Stimulated activated naive CD8-positive, alpha-beta T cell treated with anti-CD3 and anti-CD28 coated beads, Interleukin-15, amount 100 ng/mL, for 72 hours (primary cell): ENCODE results near the gene GJD2.
A peak's percentile ranks its signal among the peaks of the same experiment; 100 is the strongest.

Source experiments
- ATAC-seq: fragments of 150-1000 bp; cut with Tn5 transposase; 2 replicates; pipeline ENCODE4 v1.10.0; 2021; ENCODE audit warnings: mild to moderate bottlenecking, moderate library complexity
- DNase-seq, 2 donors: peaks; one replicate each; pipeline ENCODE4 v3.0.0; 2021 to 2022
- H3K27ac Mint-ChIP-seq, 2 donors: one replicate each; pipeline ENCODE4 v1.8.0; 2022; ENCODE audit warnings: mild to moderate bottlenecking in 2 of 2, mixed read lengths in 2 of 2, moderate library complexity in 2 of 2
- H3K27me3 Mint-ChIP-seq: one replicate; pipeline ENCODE4 v1.8.0; 2022; ENCODE audit warnings: mixed read lengths
- H3K4me1 Mint-ChIP-seq: one replicate; pipeline ENCODE4 v1.8.0; 2022; ENCODE audit warnings: mild to moderate bottlenecking, mixed read lengths
- H3K4me3 Mint-ChIP-seq, 2 donors: one replicate each; pipeline ENCODE4 v1.8.0; 2022; ENCODE audit warnings: mild to moderate bottlenecking in 2 of 2, mixed read lengths in 2 of 2, moderate library complexity in 1 of 2
- H3K9me3 Mint-ChIP-seq, 2 donors: one replicate each; pipeline ENCODE4 v1.8.0; 2022; ENCODE audit warnings: mixed read lengths in 2 of 2

GJD2 gene

DNA sequence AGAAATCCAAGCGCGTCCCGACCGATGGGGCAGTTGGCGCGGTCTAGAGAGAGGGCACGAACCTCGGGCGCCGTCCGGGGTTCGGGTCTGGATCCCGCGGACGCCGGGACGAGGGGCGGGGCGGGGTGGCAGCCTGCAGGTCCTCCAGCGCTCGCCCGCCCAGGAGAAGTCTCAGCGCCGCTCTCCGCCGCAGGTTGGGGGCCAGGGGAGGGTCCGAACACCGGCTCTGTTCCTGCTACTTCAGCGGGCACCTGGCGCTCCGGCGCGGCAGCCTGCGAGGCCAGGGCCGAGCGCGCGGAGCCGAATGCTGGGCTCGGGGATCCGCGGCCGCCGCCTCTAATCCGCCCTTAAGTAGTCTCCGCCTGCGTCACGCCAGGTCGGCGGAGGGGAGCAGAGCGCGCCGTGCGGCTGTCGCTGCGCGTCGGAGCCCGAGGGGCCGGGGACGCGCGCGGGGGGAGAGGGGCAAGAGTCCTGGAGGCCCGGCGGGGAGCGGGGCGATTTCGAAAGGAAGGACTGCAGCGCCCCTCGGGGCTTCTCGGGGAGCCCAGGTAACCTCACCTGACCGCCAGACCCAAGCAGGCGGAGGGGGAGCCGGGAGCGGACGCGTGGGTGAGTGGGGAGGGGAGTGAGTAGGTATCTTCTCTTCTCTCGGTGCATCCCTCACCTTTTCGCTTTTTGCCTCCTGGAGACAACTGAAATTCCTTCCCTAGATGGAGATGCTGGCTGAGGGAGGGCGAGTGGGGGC, at the start of gene GJD2:
GJD2 (minus strand) TSS at position 325 of the 745 bp plus-strand sequence. CDS start 510 bp downstream, outside the sequence.
- Mint-ChIP-seq H3K9me3 (no peaks in the 10 kb centered on the region), H3K27ac (no peak within 1 kb of the TSS), H3K27me3 (peaks cover 89% of the 10 kb centered on the region), H3K4me1 (peaks cover 12% of the 10 kb centered on the region), H3K4me3 (peak within 1 kb of the TSS; percentile 7 to 43)
- no peak for DNase-seq
- peak; percentile 15 for ATAC-seq

DNA sequence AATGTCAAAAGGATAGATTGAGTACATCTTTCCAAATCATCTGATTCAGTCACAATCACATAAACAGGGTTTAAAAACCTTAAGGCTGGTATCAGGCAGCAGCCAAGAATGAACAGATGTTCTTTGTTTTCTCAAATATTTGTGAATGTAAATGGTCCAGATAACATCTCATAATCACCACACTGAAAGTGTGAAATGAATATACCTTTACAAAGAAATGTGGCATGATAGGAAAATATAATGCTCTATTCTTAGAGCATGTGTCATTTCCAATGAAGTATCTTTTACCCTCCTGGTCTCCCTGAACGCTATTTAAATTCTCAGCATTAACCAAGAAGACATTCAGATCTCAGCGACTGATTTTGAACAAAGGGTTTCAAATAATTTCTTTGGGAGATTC, 49.3 kb upstream of the GJD2 start:
- no peaks in the 10 kb centered on the region for H3K4me1 Mint-ChIP-seq
- ATAC-seq: no peak

DNA sequence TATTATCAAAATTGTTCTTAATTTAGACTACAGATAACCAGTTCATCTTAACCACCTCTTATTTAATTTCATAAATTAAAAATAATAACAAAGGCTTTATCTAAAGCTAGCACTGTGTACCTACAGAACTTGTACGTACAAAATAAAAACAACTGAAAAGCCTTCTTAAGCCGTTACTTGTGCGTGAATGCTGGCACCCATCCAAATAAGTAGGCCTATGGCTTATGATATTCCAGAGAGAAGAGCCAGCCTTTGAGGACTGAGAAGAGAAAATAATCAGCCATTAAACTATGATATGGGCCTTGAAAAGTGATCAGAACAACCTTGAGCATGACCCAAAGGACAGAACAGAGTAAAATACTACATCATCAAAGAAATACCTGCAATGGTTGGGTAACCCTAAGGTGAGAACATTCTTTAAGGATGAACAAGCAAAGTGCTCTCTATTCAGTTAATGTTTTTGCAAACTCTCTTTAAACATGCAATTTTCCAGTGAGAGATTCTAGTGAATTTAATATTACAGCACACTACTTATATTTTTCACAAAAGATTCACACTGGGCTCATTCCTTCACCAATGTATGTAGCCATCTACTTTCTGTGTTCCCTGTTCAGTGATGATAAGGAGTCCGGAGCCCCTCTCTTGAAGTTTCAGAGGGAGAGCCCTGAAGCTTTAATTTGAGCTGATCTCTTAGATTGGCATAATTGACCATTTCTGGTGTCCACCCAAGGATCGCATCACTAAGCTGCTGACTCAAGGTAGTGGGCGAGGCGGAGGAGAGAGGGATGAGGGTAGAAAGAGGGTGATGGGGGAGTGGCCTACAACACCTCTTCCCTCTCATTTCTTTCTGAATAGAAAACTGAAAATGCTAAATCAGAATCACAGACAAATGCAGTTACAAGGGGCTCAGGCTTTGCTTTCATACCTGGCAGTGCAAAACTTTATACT, 48.3 kb upstream of the GJD2 start:
- Mint-ChIP-seq H3K4me1 (no peaks in the 10 kb centered on the region), H3K9me3 (peaks cover 0 to 8% of the 10 kb centered on the region in 2 donors), H3K4me3 (no peak overlapping the region), H3K27ac (no peak overlapping the region), H3K27me3 (peaks cover 28% of the 10 kb centered on the region)
- DNase-seq (no peak), ATAC-seq (no peak)

More for the DNA sequence above, 49.3 kb upstream of the GJD2 start:
- no peak overlapping the region for H3K27ac Mint-ChIP-seq
- DNase-seq: no peak
- no peak overlapping the region for H3K4me3 Mint-ChIP-seq
- H3K9me3 Mint-ChIP-seq: peaks cover 0 to 8% of the 10 kb centered on the region in 2 donors
- H3K27me3 Mint-ChIP-seq: peaks cover 31% of the 10 kb centered on the region

DNA sequence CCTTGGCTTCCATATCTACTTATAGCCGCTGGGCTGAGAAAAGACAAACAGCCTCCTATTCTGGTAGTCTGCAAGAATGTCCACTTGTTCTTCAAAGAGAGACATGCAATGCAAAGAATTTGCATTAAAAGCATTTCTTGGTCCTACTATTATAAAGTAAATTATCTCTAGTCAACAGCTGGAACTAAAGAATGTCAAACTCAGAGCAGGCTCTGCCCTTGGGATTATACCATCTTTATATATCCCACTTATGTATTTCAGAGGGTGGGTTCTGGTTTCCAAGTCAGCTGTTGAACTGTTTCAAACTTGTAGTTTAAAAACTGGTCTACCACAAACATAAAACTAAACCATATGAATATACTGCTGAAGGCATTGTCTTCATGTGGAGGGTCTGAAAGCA, 47.6 kb upstream of the GJD2 start:
- H3K27ac Mint-ChIP-seq: no peak overlapping the region
- ATAC-seq (no peak), DNase-seq (no peak)
- H3K9me3 Mint-ChIP-seq: peaks cover 0 to 8% of the 10 kb centered on the region in 2 donors
- no peaks in the 10 kb centered on the region for H3K4me1 Mint-ChIP-seq
- no peak overlapping the region for H3K4me3 Mint-ChIP-seq
- H3K27me3 Mint-ChIP-seq: peaks cover 34% of the 10 kb centered on the region

DNA sequence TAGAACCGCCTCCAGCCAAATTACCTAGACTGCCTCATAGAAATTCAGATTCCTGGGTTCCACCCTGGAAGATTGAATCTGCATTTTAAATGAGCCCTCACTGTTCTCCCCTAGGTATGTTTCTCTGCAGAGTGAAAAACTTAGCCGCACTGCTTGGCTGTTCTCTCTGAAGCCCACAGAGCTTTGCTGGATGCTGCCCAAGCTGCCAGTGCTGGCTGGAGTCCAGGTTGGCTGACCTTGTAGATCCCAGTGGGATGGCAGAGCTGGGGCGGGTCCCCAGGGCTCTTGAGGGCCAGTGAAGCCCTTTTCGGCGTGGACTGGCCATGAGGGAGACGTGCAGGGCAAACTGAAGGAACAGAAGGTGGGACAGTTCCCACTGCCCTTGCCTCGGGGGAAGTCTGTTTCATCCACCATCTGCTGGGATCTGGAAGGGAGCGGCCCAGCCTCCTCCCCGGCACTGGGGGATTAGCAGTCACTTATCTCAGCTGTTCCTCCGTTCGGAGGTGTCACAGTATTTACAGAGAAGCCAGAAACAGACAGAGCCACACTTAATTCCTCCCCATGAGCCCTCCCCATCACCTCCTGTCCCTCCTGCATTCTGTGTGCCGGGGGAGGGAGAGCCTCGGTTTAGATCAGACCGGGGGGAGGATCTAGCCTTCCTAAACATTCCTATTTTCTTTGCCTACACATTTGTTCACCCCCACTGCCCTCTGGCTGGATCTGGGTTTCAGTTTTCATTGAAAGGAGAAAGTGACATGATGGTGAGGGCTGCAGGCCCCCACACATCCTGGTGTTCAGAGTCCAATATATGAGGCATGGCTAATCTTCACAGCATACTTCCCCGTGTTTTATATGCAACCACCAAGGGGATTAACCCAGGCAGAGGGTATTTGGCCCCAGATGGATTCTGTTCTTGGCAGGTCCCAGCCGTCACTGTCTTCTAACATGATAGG, 44.6 kb upstream of the GJD2 start:
- no peak overlapping the region for H3K4me3 Mint-ChIP-seq
- ATAC-seq (no peak), DNase-seq (no peak)
- H3K27me3 Mint-ChIP-seq: peaks cover 56% of the 10 kb centered on the region
- H3K9me3 Mint-ChIP-seq: no peaks in the 10 kb centered on the region
- peaks cover 9% of the 10 kb centered on the region for H3K4me1 Mint-ChIP-seq
- no peak overlapping the region for H3K27ac Mint-ChIP-seq

DNA sequence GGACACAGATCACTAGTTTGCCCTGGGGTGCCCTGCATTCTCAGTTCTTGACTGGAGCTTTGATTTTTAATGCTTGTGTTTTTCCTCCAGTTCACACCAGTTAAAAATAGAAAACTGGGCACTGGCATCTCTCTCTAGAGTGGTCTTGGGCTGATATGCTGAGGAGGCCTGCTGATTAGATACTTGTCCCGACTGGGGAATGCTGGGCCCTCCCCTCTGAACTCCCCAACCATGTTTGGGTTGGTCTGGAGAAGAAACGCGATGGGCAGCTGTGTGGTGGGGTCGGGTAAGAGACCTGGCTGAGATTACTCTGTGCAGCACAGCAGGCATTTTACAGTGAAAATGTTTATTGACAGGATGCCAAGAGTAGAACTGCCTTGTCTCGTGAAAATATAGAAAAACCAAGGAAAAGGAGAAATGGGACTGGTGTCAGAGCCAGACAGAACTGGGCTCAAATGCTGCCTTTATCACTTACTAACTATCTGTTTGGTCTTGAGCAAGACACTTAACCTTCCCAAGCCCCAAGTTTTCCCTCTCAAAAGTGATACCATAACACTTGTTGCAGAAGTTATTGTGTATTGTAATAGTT, 42.1 kb upstream of the GJD2 start:
- ATAC-seq (no peak), DNase-seq (no peak)
- Mint-ChIP-seq H3K4me1 (peaks cover 13% of the 10 kb centered on the region), H3K4me3 (no peak overlapping the region), H3K27ac (no peak overlapping the region), H3K9me3 (no peaks in the 10 kb centered on the region), H3K27me3 (peaks cover 73% of the 10 kb centered on the region)

DNA sequence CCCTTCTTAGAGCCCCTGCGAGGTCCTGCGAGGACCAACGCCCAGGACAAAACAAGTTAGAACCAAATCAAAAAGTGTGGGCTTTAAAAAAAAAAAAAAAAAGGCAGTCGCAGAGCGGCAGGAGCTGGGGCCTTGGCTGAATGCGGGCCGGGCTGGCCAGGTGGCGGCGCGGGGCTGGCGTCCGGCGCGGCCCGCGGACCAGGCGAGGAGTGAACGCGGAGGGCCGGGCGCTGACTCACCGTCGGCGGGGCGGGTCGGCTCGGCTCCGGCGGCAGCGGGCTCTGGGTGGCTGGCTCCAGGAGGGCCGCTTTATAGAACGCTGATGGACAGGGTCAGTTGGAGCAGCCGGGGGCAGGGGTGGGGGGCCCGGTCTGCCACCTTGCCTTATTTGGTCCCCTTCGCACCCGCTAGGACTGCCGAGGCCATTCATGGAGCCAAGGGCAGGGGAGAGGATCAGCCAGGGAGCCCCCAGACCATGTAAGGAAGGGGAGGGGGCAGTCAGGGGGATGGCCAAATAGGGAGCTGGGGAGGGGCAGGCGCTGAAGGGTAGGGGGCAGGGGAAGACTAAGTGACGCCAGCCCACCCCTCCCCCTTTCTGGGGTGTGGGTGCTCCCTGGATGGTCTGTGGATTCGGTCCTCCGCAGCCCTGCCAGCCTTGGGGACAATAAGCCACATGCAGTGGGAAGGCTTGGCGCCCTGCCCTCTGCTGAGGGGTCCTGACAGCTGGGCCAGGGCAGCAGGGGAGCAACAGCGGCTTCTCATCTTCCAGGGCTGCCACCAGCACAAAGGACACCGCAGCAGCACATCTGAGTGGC, 40.7 kb upstream of the GJD2 start, which contains the start of gene ACTC1:
ACTC1 (minus strand) TSS at position 283 of the 815 bp plus-strand sequence. CDS start 741 bp downstream, outside the sequence.
- Mint-ChIP-seq H3K4me1 (peaks cover 13% of the 10 kb centered on the region), H3K27me3 (peaks cover 86% of the 10 kb centered on the region), H3K9me3 (no peaks in the 10 kb centered on the region), H3K4me3 (no peak within 1 kb of the TSS), H3K27ac (no peak within 1 kb of the TSS)
- DNase-seq (no peak), ATAC-seq (peak; percentile 20)

DNA sequence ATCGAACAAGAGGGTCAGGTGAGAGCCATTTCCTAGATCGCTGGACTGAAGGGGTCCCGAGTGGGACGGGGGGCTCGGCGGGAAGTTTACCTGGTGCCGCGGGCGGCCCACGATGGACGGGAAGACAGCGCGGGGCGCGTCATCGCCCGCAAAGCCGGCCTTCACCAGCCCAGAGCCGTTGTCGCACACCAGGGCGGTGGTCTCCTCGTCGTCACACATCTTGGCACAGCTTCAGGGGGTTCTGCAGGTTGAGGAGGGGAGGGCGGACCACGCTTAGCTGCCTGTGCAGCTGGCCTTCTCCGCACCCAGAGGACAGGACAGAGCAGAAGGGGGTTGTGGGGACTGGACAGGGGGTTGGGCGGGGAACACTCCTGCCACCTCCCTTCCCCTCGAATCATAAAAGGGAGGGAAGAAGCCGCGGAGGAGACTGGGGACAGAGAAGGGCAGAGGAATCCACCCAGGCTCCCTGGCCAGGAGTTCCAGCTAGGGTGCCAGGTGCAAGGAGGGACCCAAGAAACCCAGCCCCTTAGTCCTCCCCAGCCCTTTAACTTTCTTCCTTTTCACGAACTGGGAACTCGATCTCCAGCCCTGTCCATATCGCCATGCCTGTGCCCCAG, 39.9 kb upstream of the GJD2 start:
- H3K4me3 Mint-ChIP-seq: no peak overlapping the region
- peaks cover 13% of the 10 kb centered on the region for H3K4me1 Mint-ChIP-seq
- H3K27me3 Mint-ChIP-seq: peaks cover 90% of the 10 kb centered on the region
- no peak for DNase-seq
- H3K9me3 Mint-ChIP-seq: no peaks in the 10 kb centered on the region
- ATAC-seq: no peak
- no peak overlapping the region for H3K27ac Mint-ChIP-seq

DNA sequence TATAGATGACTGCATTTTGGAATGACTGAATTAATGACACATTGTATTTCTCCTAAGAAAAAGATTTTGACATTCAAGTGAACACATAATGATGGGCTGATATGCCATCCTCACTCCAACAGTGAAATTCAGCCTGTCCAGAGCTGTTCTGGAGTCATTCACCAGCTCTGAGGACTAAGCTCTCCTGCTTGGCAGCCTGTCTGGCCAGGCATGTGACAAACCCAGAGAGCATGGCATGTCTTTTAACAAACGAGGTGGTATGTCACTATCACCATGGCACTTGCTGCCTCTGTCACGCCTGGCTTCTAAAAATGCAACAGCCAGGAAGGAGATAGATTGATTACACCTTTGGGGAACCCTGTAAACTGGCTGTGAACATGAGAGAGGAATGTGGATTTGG, 39.1 kb upstream of the GJD2 start:
- H3K9me3 Mint-ChIP-seq: no peaks in the 10 kb centered on the region
- peaks cover 13% of the 10 kb centered on the region for H3K4me1 Mint-ChIP-seq
- peaks cover 89% of the 10 kb centered on the region for H3K27me3 Mint-ChIP-seq
- no peak for DNase-seq
- ATAC-seq: no peak
- no peak overlapping the region for H3K4me3 Mint-ChIP-seq
- no peak overlapping the region for H3K27ac Mint-ChIP-seq

DNA sequence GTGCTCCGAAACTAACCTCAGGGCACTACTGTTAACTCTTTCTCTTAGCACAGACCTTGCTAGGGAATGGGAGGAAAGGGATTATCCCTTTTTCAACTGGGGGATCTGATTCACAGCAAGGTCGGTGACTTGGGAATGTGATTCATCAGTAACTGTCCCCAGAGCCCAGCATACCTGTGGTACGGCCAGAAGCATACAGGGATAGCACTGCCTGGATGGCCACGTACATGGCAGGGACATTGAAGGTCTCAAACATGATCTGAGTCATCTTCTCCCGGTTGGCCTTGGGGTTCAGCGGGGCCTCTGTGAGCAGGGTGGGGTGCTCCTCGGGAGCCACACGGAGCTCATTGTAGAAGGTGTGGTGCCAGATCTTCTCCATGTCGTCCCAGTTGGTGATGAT, 38.3 kb upstream of the GJD2 start:
- H3K4me1 Mint-ChIP-seq: peaks cover 13% of the 10 kb centered on the region
- ATAC-seq (no peak), DNase-seq (no peak)
- H3K27me3 Mint-ChIP-seq: peaks cover 88% of the 10 kb centered on the region
- H3K4me3 Mint-ChIP-seq: no peak overlapping the region
- H3K9me3 Mint-ChIP-seq: no peaks in the 10 kb centered on the region
- no peak overlapping the region for H3K27ac Mint-ChIP-seq

DNA sequence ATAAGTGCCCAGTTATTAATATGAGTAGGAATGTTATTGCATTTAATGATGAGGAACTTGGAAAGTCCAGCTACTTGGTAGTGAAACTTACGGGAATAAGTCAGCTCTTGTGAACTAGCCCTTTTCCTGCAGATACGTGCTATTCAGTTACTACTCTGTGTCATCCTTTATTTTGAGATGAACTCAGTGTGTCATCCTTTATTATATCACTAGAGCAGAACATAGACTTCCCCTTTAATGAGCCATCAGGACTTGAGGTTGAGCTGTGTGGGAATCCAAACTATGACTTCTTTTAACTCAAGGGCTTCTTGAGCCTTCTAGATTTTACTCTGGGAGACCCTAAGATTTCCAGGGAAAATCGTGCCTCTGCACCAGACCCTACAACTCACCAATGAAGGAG, 36.9 kb upstream of the GJD2 start:
- H3K4me1 Mint-ChIP-seq: peaks cover 13% of the 10 kb centered on the region
- H3K27ac Mint-ChIP-seq: no peak overlapping the region
- no peak for DNase-seq
- no peak for ATAC-seq
- H3K4me3 Mint-ChIP-seq: no peak overlapping the region
- peaks cover 76% of the 10 kb centered on the region for H3K27me3 Mint-ChIP-seq
- no peaks in the 10 kb centered on the region for H3K9me3 Mint-ChIP-seq

DNA sequence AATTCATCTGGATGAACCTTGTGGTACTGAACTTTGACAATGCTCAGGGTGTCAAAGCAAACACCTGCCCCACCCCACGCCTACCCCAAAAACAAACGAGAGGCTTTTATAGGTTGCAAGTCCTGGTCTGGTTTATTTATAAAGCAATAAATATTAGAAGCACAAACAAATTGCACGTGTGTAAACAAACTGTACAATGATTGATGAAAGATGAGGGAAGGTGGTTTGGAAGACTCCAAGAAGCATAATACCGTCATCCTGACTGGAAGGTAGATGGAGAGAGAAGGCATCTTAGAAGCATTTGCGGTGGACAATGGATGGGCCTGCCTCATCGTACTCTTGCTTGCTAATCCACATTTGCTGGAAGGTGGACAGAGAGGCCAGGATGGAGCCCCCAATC, 35.3 kb upstream of the GJD2 start:
- H3K4me3 Mint-ChIP-seq: no peak overlapping the region
- peaks cover 68% of the 10 kb centered on the region for H3K27me3 Mint-ChIP-seq
- DNase-seq: no peak
- no peak for ATAC-seq
- no peak overlapping the region for H3K27ac Mint-ChIP-seq
- H3K9me3 Mint-ChIP-seq: no peaks in the 10 kb centered on the region
- peaks cover 11% of the 10 kb centered on the region for H3K4me1 Mint-ChIP-seq

DNA sequence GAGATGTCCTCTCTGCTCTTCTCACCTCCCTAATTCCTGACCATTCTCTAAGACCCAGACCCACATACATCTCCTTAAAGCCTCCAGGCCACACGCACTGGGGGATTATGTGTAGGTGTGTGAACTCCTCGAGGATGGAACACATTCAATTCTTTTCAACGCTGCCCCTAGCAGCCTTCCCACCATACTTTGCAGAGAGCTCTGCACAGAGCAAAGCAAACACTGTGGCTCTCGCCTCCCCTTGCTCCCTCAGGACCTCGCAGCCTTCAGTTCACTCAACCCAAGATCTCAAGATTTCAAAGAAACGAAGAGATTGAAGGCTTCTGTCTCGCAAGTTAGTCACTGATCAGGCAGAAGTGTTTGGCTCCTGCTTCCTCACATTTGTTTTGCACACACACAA, 34.5 kb upstream of the GJD2 start:
- ATAC-seq (no peak), DNase-seq (no peak)
- Mint-ChIP-seq H3K27ac (no peak overlapping the region), H3K9me3 (no peaks in the 10 kb centered on the region), H3K4me3 (no peak overlapping the region), H3K4me1 (peaks cover 3% of the 10 kb centered on the region), H3K27me3 (peaks cover 68% of the 10 kb centered on the region)

DNA sequence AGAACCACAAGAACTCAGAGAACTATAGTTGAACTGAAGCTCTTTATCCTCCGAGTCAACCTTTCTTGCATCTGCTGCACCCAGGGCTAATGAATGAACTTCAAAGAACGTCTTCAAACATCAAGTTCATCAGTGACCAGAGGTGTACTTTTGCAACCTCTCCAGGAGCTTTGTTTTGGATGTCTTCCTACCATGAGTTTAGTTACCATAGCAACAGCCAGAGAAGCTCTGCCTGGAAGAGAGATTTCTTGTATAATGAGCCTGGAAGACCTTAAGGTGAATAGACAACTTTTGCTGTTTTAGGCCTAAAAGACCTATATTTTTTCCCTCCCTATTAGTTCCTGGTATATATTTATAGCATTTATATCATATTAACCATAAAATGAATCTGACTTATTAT, 31.4 kb upstream of the GJD2 start:
- no peaks in the 10 kb centered on the region for H3K4me1 Mint-ChIP-seq
- no peak for ATAC-seq

More for the DNA sequence above, 31.4 kb upstream of the GJD2 start:
- Mint-ChIP-seq H3K27me3 (peaks cover 63% of the 10 kb centered on the region), H3K27ac (no peak overlapping the region), H3K4me3 (no peak overlapping the region), H3K9me3 (peaks cover 6 to 14% of the 10 kb centered on the region in 2 donors)
- DNase-seq: no peak
